ENCODE results near the gene SLC22A25.
A peak's percentile ranks its signal among the peaks of the same experiment; 100 is the strongest.
"Not testable (repeated sequence)": the region's sequence is repeated elsewhere in the genome, so short reads cannot be mapped to it uniquely, and the experiment has no call there.

SLC22A25 gene

GRCh38 chr11:63243533-63243932 is at the start of gene SLC22A25:
SLC22A25 (minus strand) TSS chr11:63243599; CDS start chr11:63229652, 13,947 bp downstream.
- peak; percentile 5 for DNase-seq

GRCh38 chr11:63290285-63290684 is 46.9 kb upstream of the SLC22A25 start:
- no peak for DNase-seq

GRCh38 chr11:63289658-63290057 is 46.3 kb upstream of the SLC22A25 start:
- no peak for DNase-seq

GRCh38 chr11:63282579-63282978 is 39.2 kb upstream of the SLC22A25 start:
- DNase-seq = no peak

- no peak for DNase-seq
These were observed 37.5 kb upstream of the SLC22A25 start for GRCh38 chr11:63280920-63281319.

GRCh38 chr11:63277345-63277943 is 34.0 kb upstream of the SLC22A25 start:
- DNase-seq = peak; percentile 38

GRCh38 chr11:63274776-63275175 is 31.4 kb upstream of the SLC22A25 start:
- DNase-seq = no peak

GRCh38 chr11:63273685-63274084 is 30.3 kb upstream of the SLC22A25 start:
- DNase-seq = no peak

- no peak for DNase-seq
These were observed 19.1 kb upstream of the SLC22A25 start for GRCh38 chr11:63262547-63262946.

- DNase-seq = no peak
These were observed 7.9 kb upstream of the SLC22A25 start for GRCh38 chr11:63251312-63251711.

- no peak for DNase-seq
These were observed 7.0 kb upstream of the SLC22A25 start for GRCh38 chr11:63250162-63251050.

GRCh38 chr11:63248966-63249365 is 5.6 kb upstream of the SLC22A25 start:
- no peak for DNase-seq

- DNase-seq = not testable (repeated sequence)
These were observed 4.0 kb upstream of the SLC22A25 start for GRCh38 chr11:63247237-63248002.

GRCh38 chr11:63246045-63246444 is 2.6 kb upstream of the SLC22A25 start:
- no peak for DNase-seq

- no peak for DNase-seq
These were observed 1.5 kb upstream of the SLC22A25 start for GRCh38 chr11:63244862-63245261.

GRCh38 chr11:63242089-63242781 is 1.2 kb downstream of the SLC22A25 start:
- no peak for DNase-seq

GRCh38 chr11:63240791-63241379 is 2.5 kb downstream of the SLC22A25 start:
- no peak for DNase-seq

- no peak for DNase-seq
These were observed 3.3 kb downstream of the SLC22A25 start for GRCh38 chr11:63240098-63240497.

- DNase-seq = no peak
These were observed 4.1 kb downstream of the SLC22A25 start for GRCh38 chr11:63239254-63239653.

- DNase-seq = no peak
These were observed 6.0 kb downstream of the SLC22A25 start for GRCh38 chr11:63237413-63237812.

- not testable (repeated sequence) for DNase-seq
These were observed 7.6 kb downstream of the SLC22A25 start for GRCh38 chr11:63235471-63236461.
